SU-DHL-6 (cell line): ENCODE results near the gene ZDHHC7.

Experiments
- EZH2phosphoT487 ChIP-seq: fragments of 200-600 bp; sonication (generic), shearing (Covaris generic); conservative IDR thresholded peaks from 2 replicates; pipeline ENCODE4 v1.6.1; 2018; ENCODE audit warnings: mild to moderate bottlenecking, antibody characterized with exemption, low read length, moderate library complexity, mixed read lengths
- TF ChIP-seq, protein P1 (sequence below): fragments of 200-600 bp; sonication (generic); IDR thresholded peaks from one replicate; pipeline ENCODE4 v1.5.1; 2017; ENCODE audit warnings: antibody characterized with exemption, mild to moderate bottlenecking, low read length, moderate library complexity; ENCODE audit not compliant: insufficient read depth, poor library complexity, severe bottlenecking

GRCh38 chr16:84937196-84938005 lies 73.9 kb downstream of the ZDHHC7 start:
- TF ChIP-seq, protein P1, sequence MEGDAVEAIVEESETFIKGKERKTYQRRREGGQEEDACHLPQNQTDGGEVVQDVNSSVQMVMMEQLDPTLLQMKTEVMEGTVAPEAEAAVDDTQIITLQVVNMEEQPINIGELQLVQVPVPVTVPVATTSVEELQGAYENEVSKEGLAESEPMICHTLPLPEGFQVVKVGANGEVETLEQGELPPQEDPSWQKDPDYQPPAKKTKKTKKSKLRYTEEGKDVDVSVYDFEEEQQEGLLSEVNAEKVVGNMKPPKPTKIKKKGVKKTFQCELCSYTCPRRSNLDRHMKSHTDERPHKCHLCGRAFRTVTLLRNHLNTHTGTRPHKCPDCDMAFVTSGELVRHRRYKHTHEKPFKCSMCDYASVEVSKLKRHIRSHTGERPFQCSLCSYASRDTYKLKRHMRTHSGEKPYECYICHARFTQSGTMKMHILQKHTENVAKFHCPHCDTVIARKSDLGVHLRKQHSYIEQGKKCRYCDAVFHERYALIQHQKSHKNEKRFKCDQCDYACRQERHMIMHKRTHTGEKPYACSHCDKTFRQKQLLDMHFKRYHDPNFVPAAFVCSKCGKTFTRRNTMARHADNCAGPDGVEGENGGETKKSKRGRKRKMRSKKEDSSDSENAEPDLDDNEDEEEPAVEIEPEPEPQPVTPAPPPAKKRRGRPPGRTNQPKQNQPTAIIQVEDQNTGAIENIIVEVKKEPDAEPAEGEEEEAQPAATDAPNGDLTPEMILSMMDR, result no peak
- no peak for TF ChIP-seq EZH2phosphoT487
